ENCODE measurements around the gene TAF1B. TPM values are rescaled to one million over a fixed set of nuclear protein-coding genes. Genes with fewer than 3 reads are reported as not detected.

Gene TAF1B
- total RNA-seq, 2 experiments from 2014 or later = 22.3 to 22.4 TPM

DNA sequence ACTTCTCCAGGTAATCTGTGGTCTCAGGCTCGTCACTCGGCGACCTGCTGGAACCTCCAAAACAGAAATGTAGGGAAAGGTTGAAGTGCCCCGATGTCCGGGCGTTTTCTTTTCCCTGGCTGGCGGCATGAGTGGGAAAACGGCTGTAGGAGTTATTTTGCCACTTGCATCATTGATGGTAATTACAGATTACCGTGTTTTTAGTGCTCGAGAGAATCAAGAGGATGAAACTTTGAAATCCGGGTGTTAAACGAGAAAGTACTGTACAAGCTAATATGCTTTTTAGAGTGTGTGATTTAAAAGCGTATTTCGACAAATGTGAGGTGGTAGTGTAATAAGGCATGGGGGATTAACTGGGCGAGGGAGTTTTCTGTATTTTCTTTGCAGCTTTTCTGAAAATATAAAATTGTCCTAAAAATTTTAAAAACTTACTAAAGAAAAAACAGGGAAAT lies 109.0 kb downstream of the TAF1B start:
- Mint-ChIP-seq H3K9me3 (no peaks in the 10 kb centered on the region), H3K27me3 (peaks cover 43% of the 10 kb centered on the region), H3K27ac (no peak overlapping the region), H3K36me3 (ENCODE audit: low read depth) (no peaks in the 10 kb centered on the region), H3K4me3 (peak overlapping the region; percentile 58), H3K4me1 (ENCODE audit: low read depth) (peaks cover 2% of the 10 kb centered on the region)
- no peak for DNase-seq
- ChIA-PET POLR2A (no interaction called here), CTCF (interaction anchor here (1.1 to 1.2 kb wide), 2 partner anchors 94 to 110 kb away, joined by 3 read pairs; partner anchors contain the start of gene TAF1B)
- intact Hi-C loops (cut with micrococcal nuclease) = no loop called here
- TF ChIP-seq, protein P1, sequence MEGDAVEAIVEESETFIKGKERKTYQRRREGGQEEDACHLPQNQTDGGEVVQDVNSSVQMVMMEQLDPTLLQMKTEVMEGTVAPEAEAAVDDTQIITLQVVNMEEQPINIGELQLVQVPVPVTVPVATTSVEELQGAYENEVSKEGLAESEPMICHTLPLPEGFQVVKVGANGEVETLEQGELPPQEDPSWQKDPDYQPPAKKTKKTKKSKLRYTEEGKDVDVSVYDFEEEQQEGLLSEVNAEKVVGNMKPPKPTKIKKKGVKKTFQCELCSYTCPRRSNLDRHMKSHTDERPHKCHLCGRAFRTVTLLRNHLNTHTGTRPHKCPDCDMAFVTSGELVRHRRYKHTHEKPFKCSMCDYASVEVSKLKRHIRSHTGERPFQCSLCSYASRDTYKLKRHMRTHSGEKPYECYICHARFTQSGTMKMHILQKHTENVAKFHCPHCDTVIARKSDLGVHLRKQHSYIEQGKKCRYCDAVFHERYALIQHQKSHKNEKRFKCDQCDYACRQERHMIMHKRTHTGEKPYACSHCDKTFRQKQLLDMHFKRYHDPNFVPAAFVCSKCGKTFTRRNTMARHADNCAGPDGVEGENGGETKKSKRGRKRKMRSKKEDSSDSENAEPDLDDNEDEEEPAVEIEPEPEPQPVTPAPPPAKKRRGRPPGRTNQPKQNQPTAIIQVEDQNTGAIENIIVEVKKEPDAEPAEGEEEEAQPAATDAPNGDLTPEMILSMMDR (IDR thresholded peaks at IDR 0.05) = no peak
- ATAC-seq = no peak

DNA sequence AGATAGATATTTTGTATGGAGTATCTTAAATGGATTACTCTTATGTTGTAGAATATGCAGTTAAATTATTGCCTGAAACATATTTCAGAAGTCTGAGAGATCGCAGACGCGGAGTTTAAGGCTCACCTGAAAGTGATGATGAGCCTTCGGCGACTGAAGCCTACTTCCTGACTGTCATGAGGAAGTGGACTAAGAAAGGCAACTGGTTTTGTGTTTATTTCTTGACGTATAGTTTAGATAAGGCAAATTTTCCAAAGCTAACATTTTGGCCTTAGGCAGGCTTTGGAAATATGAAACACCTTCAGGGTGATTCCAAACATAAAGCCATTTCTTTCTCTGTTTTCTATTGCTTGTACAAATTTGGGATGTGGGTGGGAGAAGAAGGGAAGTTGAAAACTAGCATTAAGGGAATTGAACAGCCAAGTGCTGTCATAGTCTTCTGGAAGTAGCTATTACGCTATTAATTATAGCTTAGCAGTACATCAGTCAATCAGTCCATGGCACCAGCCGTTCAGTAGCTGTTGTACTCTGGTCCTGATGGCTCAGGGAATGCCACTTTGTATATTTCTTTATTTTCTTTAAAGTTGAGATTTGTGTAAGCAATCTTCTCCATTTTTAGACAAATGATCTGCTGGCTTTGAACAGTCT lies 109.7 kb downstream of the TAF1B start:
- Mint-ChIP-seq H3K27me3 (peaks cover 48% of the 10 kb centered on the region), H3K4me1 (ENCODE audit: low read depth) (peaks cover 2% of the 10 kb centered on the region), H3K9me3 (no peaks in the 10 kb centered on the region), H3K27ac (no peak overlapping the region), H3K36me3 (ENCODE audit: low read depth) (no peaks in the 10 kb centered on the region), H3K4me3 (peak overlapping the region; percentile 58)
- TF ChIP-seq, protein P1 (IDR thresholded peaks at IDR 0.05) = no peak
- ATAC-seq = no peak
- DNase-seq = no peak
- ChIA-PET POLR2A (no interaction called here), CTCF (interaction anchor here (0.8 to 1.2 kb wide), 3 partner anchors 94 to 153 kb away, joined by 3 read pairs; partner anchors contain the start of gene TAF1B)
- intact Hi-C loops (cut with micrococcal nuclease) = no loop called here

DNA sequence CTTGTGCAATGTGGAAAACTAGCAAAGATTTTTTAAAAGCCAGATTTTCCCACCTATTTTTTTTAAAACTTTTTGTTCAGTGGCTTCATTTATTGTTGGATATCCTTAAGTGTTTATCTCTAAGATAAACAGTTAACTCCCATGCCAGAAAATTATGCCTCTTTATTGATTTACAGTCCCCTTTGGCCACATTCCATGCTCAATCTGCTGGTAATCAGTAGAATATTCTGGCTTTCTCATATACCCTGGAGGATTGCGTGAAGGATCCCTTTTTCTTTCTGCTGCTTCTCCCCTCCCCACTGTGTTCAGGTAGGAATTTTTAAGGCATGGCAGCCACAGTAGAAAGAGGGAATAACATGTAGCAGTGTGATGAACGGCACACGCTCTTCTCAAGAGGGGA lies 110.9 kb downstream of the TAF1B start:
- no peak overlapping the region for H3K4me3 Mint-ChIP-seq
- ATAC-seq = no peak
- H3K4me1 Mint-ChIP-seq (ENCODE audit: low read depth) = peaks cover 2% of the 10 kb centered on the region
- intact Hi-C loops (cut with micrococcal nuclease) = no loop called here
- no peak for DNase-seq
- ChIA-PET POLR2A (no interaction called here), CTCF (no interaction called here)
- TF ChIP-seq, protein P1 (IDR thresholded peaks at IDR 0.05) = no peak
- H3K9me3 Mint-ChIP-seq = no peaks in the 10 kb centered on the region
- H3K36me3 Mint-ChIP-seq (ENCODE audit: low read depth) = no peaks in the 10 kb centered on the region
- H3K27me3 Mint-ChIP-seq = peaks cover 42% of the 10 kb centered on the region
- H3K27ac Mint-ChIP-seq = no peak overlapping the region

DNA sequence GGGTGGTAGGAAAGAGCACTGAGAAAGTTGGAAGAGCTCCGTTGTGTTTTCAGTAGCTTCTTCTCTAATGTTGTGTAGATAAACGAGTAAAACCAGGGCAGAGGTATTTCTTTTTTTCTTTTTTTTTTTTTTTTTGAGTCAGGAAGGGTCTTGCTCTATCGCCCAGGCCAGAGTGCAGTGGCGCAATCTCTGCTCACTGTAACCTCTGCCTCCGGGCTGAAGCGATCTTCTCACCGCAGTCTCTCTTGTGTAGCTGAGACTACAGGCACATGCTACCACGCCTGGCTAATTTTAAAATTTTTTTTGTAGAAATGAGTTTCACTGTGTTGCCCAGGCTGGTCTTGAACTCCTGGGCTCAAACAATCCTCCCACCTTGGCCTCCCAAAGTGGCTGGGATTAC lies 114.8 kb downstream of the TAF1B start:
- ATAC-seq (no peak), DNase-seq (no peak)
- ChIA-PET POLR2A (no interaction called here), CTCF (interaction anchor here (1.2 kb wide), 1 partner anchor 144 kb away, joined by 4 read pairs; no protein-coding TSS in a partner anchor)
- Mint-ChIP-seq H3K27ac (no peak overlapping the region), H3K36me3 (ENCODE audit: low read depth) (no peaks in the 10 kb centered on the region), H3K9me3 (no peaks in the 10 kb centered on the region), H3K4me3 (no peak overlapping the region), H3K27me3 (peaks cover 24% of the 10 kb centered on the region), H3K4me1 (ENCODE audit: low read depth) (no peaks in the 10 kb centered on the region)
- intact Hi-C loops (cut with micrococcal nuclease) = no loop called here
- TF ChIP-seq, protein P1 (IDR thresholded peaks at IDR 0.05) = no peak

DNA sequence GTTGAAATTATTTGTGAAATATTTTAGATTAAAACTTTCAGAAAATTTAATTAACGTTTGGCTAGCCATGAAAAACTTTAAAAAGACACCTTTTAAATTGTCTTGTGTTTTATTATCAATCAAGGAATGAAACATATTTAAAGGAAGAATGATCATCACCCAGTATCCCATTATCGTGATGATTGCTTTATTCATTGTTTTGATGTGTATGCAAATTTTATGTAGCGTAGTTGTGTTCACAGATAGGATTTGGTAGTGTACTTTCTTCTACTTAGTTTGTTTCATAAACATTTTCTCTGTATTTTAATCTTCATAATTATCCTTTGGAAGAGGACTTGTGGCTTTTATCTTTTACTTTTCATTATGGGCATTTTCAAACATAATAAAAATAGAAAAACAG lies 116.0 kb downstream of the TAF1B start:
- CTCF ChIA-PET = no interaction called here
- peaks cover 17% of the 10 kb centered on the region for H3K27me3 Mint-ChIP-seq
- intact Hi-C loops (cut with micrococcal nuclease) = no loop called here

More for the DNA sequence above, 116.0 kb downstream of the TAF1B start:
- TF ChIP-seq, protein P1 (IDR thresholded peaks at IDR 0.05) = no peak
- POLR2A ChIA-PET = no interaction called here
- ATAC-seq (no peak), DNase-seq (no peak)
- Mint-ChIP-seq H3K4me1 (ENCODE audit: low read depth) (no peaks in the 10 kb centered on the region), H3K9me3 (no peaks in the 10 kb centered on the region), H3K27ac (no peak overlapping the region), H3K36me3 (ENCODE audit: low read depth) (no peaks in the 10 kb centered on the region), H3K4me3 (no peak overlapping the region)

All from activated CD8-positive, alpha-beta T cell treated with anti-CD3 and anti-CD28 coated beads for 36 hours (primary cell).